Measurements from ENCODE around the gene TRIO.
"Not testable (repeated sequence)": the region's sequence is repeated elsewhere in the genome, so short reads cannot be mapped to it uniquely, and the experiment has no call there.

TRIO gene

GRCh38 chr5:14365831-14366430 is 222.8 kb downstream of the TRIO start:
- DNase-seq: no peak

- no peak for DNase-seq
Measured at GRCh38 chr5:14366763-14367162, 223.6 kb downstream of the TRIO start.

GRCh38 chr5:14367364-14367763 is 224.2 kb downstream of the TRIO start:
- DNase-seq: no peak

GRCh38 chr5:14369780-14370179 is 226.6 kb downstream of the TRIO start:
- DNase-seq: no peak

- no peak for DNase-seq
Measured at GRCh38 chr5:14370386-14370785, 227.2 kb downstream of the TRIO start.

- DNase-seq: no peak
Measured at GRCh38 chr5:14373685-14374084, 230.5 kb downstream of the TRIO start.

- DNase-seq: peak; percentile 19
Measured at GRCh38 chr5:14374100-14374499, 231.0 kb downstream of the TRIO start.

GRCh38 chr5:14376789-14377188 is 233.6 kb downstream of the TRIO start:
- no peak for DNase-seq

GRCh38 chr5:14379739-14380497 is 236.8 kb downstream of the TRIO start:
- no peak for DNase-seq

GRCh38 chr5:14380712-14381111 is 237.6 kb downstream of the TRIO start:
- DNase-seq: no peak

- no peak for DNase-seq
Measured at GRCh38 chr5:14382640-14383039, 239.5 kb downstream of the TRIO start.

- DNase-seq: no peak
Measured at GRCh38 chr5:14383923-14384322, 240.8 kb downstream of the TRIO start.

- DNase-seq: no peak
Measured at GRCh38 chr5:14385019-14385418, 241.9 kb downstream of the TRIO start.

- no peak for DNase-seq
Measured at GRCh38 chr5:14386884-14387624, 243.9 kb downstream of the TRIO start.

GRCh38 chr5:14388741-14389140 is 245.6 kb downstream of the TRIO start:
- no peak for DNase-seq

GRCh38 chr5:14392552-14392951 is 249.4 kb downstream of the TRIO start:
- DNase-seq: not testable (repeated sequence)

GRCh38 chr5:14394365-14394764 is 251.2 kb downstream of the TRIO start:
- DNase-seq: no peak

GRCh38 chr5:14395411-14395810 is 252.3 kb downstream of the TRIO start:
- DNase-seq: no peak

GRCh38 chr5:14396066-14396465 is 252.9 kb downstream of the TRIO start:
- no peak for DNase-seq

GRCh38 chr5:14396737-14397136 is 253.6 kb downstream of the TRIO start:
- no peak for DNase-seq

GRCh38 chr5:14397717-14398116 is 254.6 kb downstream of the TRIO start:
- no peak for DNase-seq

GRCh38 chr5:14399054-14399692 is 256.0 kb downstream of the TRIO start:
- DNase-seq: peak; percentile 19

GRCh38 chr5:14400085-14400484 is 256.9 kb downstream of the TRIO start:
- DNase-seq: no peak

GRCh38 chr5:14400611-14401010 is 257.5 kb downstream of the TRIO start:
- DNase-seq: no peak

All from NCI-H526 treated with DMSO at 0.1 percent for 48 hours (cell line).